ENCODE results near the gene LRCOL1. TPM values are rescaled to one million over a fixed set of nuclear protein-coding genes. Genes with fewer than 3 reads are reported as not detected.

LRCOL1 gene
- total RNA-seq, 1 experiment from 2014 or later: not detected

DNA sequence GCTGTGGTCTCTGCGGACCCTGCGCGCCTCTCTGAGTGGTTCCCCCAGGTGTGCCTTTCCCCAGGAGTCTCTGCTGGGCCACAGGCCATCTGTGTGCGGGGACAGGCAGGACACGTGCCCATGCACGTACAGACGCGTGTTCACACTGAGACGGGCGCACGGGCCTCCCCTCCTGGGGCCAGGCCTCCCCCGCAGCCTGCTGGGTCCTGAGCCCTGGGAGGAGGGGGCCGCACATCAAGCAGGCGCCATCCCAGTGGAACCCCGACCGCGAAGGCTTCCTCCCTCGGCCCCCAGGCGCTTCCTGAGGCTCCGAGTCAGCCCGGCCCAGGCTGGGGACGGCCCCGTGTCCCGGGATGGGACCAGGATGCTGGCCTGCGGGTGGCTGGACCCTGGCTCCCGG, 39.7 kb downstream of the LRCOL1 start:
- DNase-seq (ENCODE audit: low read depth, low spot score) (no peak), ATAC-seq (no peak)
- Histone ChIP-seq H3K4me3 (replicated peaks in 1 of 2; ENCODE audit: low read depth in 1 of 2, low read length in 2 of 2) (no peak overlapping the region), H3K4me1 (ENCODE audit: control insufficient read depth in 1 of 2, insufficient read depth in 2 of 2, low read length in 2 of 2) (no peaks in the 10 kb centered on the region), H3K79me2 (ENCODE audit: insufficient read depth, low read length) (peaks cover 23% of the 10 kb centered on the region), H3K27me3 (ENCODE audit: insufficient read depth, low read length) (no peaks in the 10 kb centered on the region), H3K27ac (ENCODE audit: low read depth, low read length) (no peak overlapping the region), H4K20me1 (ENCODE audit: insufficient read depth) (no peaks in the 10 kb centered on the region), H2AFZ (ENCODE audit: low read depth, low read length, poor library complexity, severe bottlenecking) (no peak overlapping the region), H3K36me3 (ENCODE audit: control insufficient read depth in 1 of 2, insufficient read depth in 2 of 2, low read length in 2 of 2) (peaks cover 11% of the 10 kb centered on the region in 2 experiments; a peak in 3 of 4 replicates), H3K4me2 (ENCODE audit: low read length) (no peak overlapping the region), H3K9me3 (ENCODE audit: control insufficient read depth in 1 of 2, insufficient read depth in 1 of 2, low read depth in 1 of 2, low read length in 2 of 2) (no peaks in the 10 kb centered on the region), H3K9ac (ENCODE audit: low read length) (no peak overlapping the region), H3K9me2 (ENCODE audit: insufficient read depth) (no peaks in the 10 kb centered on the region)
- intact Hi-C loops (cut with micrococcal nuclease): no loop called here
- ChIA-PET CTCF (no interaction called here), POLR2A (no interaction called here), RAD21 (ENCODE audit: low non-redundant PET in 1 of 2, low total read pairs in 2 of 2, uncharacterized antibody in 2 of 2, unreplicated experiment in 2 of 2) (no interaction called here)
- BruUV-seq (replicated peaks): no TSS peak
- TF ChIP-seq ELF1 (IDR thresholded peaks at IDR 0.05; ENCODE audit: borderline replicate concordance, low read depth) (no peak), JUND (IDR thresholded peaks at IDR 0.05) (no peak), SRF (IDR thresholded peaks at IDR 0.05; ENCODE audit: low read depth) (no peak), FOSL1 (IDR thresholded peaks at IDR 0.05; ENCODE audit: low read depth) (no peak)
- TF ChIP-seq, protein P1, sequence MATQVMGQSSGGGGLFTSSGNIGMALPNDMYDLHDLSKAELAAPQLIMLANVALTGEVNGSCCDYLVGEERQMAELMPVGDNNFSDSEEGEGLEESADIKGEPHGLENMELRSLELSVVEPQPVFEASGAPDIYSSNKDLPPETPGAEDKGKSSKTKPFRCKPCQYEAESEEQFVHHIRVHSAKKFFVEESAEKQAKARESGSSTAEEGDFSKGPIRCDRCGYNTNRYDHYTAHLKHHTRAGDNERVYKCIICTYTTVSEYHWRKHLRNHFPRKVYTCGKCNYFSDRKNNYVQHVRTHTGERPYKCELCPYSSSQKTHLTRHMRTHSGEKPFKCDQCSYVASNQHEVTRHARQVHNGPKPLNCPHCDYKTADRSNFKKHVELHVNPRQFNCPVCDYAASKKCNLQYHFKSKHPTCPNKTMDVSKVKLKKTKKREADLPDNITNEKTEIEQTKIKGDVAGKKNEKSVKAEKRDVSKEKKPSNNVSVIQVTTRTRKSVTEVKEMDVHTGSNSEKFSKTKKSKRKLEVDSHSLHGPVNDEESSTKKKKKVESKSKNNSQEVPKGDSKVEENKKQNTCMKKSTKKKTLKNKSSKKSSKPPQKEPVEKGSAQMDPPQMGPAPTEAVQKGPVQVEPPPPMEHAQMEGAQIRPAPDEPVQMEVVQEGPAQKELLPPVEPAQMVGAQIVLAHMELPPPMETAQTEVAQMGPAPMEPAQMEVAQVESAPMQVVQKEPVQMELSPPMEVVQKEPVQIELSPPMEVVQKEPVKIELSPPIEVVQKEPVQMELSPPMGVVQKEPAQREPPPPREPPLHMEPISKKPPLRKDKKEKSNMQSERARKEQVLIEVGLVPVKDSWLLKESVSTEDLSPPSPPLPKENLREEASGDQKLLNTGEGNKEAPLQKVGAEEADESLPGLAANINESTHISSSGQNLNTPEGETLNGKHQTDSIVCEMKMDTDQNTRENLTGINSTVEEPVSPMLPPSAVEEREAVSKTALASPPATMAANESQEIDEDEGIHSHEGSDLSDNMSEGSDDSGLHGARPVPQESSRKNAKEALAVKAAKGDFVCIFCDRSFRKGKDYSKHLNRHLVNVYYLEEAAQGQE (IDR thresholded peaks at IDR 0.05; ENCODE audit: low read depth): no peak

DNA sequence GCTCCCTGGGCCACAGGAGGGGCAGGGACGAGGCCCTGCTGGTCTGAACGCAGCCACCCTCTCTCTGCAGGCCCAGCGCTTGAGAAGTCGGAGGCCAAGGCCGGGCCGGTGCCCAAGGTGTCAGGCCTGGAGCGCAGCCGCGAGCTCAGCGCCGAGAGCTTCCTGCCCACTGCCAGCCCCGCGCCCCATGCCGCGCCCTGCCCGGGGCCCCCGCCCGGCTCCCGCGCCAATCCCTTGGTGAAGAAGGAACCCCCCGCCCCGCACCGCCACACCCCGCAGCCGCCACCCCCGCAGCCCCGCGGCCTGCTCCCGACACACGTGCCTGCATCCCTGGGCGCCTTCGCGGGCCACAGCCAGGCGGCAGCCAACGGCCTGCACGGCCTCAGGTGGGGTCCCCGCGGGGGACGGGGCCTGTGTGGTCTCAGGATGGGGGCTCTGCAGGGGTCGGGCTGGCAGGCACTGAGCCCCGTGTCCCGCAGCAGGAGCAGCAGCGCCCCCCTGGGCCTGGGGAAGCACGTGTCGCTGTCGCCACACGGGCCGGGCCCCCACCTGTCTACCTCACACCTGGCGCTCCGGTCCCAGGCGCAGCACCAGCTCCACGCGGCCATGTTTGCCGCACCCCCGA, 40.4 kb downstream of the LRCOL1 start:
- Histone ChIP-seq H3K9ac (ENCODE audit: low read length) (no peak overlapping the region), H3K27ac (ENCODE audit: low read depth, low read length) (no peak overlapping the region), H3K79me2 (ENCODE audit: insufficient read depth, low read length) (peaks cover 30% of the 10 kb centered on the region), H3K9me2 (ENCODE audit: insufficient read depth) (no peaks in the 10 kb centered on the region), H3K9me3 (ENCODE audit: control insufficient read depth in 1 of 2, insufficient read depth in 1 of 2, low read depth in 1 of 2, low read length in 2 of 2) (no peaks in the 10 kb centered on the region), H3K4me3 (replicated peaks in 1 of 2; ENCODE audit: low read depth in 1 of 2, low read length in 2 of 2) (no peak overlapping the region), H3K4me2 (ENCODE audit: low read length) (no peak overlapping the region), H2AFZ (ENCODE audit: low read depth, low read length, poor library complexity, severe bottlenecking) (no peak overlapping the region), H3K27me3 (ENCODE audit: insufficient read depth, low read length) (no peaks in the 10 kb centered on the region), H3K4me1 (ENCODE audit: control insufficient read depth in 1 of 2, insufficient read depth in 2 of 2, low read length in 2 of 2) (no peaks in the 10 kb centered on the region), H4K20me1 (ENCODE audit: insufficient read depth) (no peaks in the 10 kb centered on the region), H3K36me3 (ENCODE audit: control insufficient read depth in 1 of 2, insufficient read depth in 2 of 2, low read length in 2 of 2) (peaks cover 11 to 12% of the 10 kb centered on the region in 2 experiments; a peak in 3 of 4 replicates)
- RAD21 ChIA-PET (ENCODE audit: low non-redundant PET in 1 of 2, low total read pairs in 2 of 2, uncharacterized antibody in 2 of 2, unreplicated experiment in 2 of 2): no interaction called here
- BruUV-seq (replicated peaks): no TSS peak
- intact Hi-C loops (cut with micrococcal nuclease): no loop called here
- TF ChIP-seq SIN3A (IDR thresholded peaks at IDR 0.05; ENCODE audit: low read depth) (no peak), POLR2A (IDR thresholded peaks at IDR 0.05; ENCODE audit: borderline replicate concordance, extremely low read depth, insufficient read depth, insufficient read length) (no peak), CEBPB (IDR thresholded peaks at IDR 0.05; ENCODE audit: low read depth) (no peak), ZNF274 (IDR thresholded peaks at IDR 0.05; ENCODE audit: low read depth, low read length) (no peak), EZH2 (IDR thresholded peaks at IDR 0.05) (no peak)
- TF ChIP-seq, protein P2, sequence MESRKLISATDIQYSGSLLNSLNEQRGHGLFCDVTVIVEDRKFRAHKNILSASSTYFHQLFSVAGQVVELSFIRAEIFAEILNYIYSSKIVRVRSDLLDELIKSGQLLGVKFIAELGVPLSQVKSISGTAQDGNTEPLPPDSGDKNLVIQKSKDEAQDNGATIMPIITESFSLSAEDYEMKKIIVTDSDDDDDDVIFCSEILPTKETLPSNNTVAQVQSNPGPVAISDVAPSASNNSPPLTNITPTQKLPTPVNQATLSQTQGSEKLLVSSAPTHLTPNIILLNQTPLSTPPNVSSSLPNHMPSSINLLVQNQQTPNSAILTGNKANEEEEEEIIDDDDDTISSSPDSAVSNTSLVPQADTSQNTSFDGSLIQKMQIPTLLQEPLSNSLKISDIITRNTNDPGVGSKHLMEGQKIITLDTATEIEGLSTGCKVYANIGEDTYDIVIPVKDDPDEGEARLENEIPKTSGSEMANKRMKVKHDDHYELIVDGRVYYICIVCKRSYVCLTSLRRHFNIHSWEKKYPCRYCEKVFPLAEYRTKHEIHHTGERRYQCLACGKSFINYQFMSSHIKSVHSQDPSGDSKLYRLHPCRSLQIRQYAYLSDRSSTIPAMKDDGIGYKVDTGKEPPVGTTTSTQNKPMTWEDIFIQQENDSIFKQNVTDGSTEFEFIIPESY (IDR thresholded peaks at IDR 0.05; ENCODE audit: extremely low read depth, insufficient replicate concordance, low read length): no peak
- DNase-seq (ENCODE audit: low read depth, low spot score) (no peak), ATAC-seq (no peak)
- CTCF ChIA-PET: interaction anchor here (1.5 kb wide), 1 partner anchor 9 kb away, joined by 5 read pairs; no protein-coding TSS in a partner anchor
- POLR2A ChIA-PET: no interaction called here
